H1 (cell line): ENCODE measurements around the gene CD164L2.

Experiments used
- CTCF ChIP-seq, 3 experiments: IDR thresholded peaks; 1 replicate in 2 of 3; 2 replicates in 1 of 3; pipeline versions ENCODE4 v1.5.1 to v1.6.1; 2011; ENCODE audit warnings: low read length in 3 of 3, mild to moderate bottlenecking in 3 of 3, inconsistent platforms in 2 of 3, low read depth in 1 of 3, moderate library complexity in 1 of 3; ENCODE audit not compliant: insufficient read depth in 1 of 3; ENCODE audit errors: control extremely low read depth in 1 of 3
- EGR1 ChIP-seq: IDR thresholded peaks from 2 replicates; pipeline ENCODE4 v1.6.1; 2011; ENCODE audit warnings: low read depth, low read length, borderline replicate concordance
- EZH2 ChIP-seq: fragments of 200-600 bp; sonication (generic); IDR thresholded peaks from 2 replicates; pipeline ENCODE4 v1.7.1; 2012; ENCODE audit warnings: low read depth, mild to moderate bottlenecking, moderate library complexity, low read length, inconsistent platforms; ENCODE audit not compliant: severe bottlenecking
- POLR2A ChIP-seq, 2 experiments: IDR thresholded peaks; 1 replicate in 1 of 2; 2 replicates in 1 of 2; pipeline ENCODE4 v1.6.1; 2011; ENCODE audit warnings: low read depth in 2 of 2, low read length in 2 of 2, mild to moderate bottlenecking in 2 of 2; ENCODE audit errors: control extremely low read depth in 1 of 2
- RAD21 ChIP-seq, 2 experiments: IDR thresholded peaks in 1 of 2; conservative IDR thresholded peaks in 1 of 2; 2 replicates each; pipeline ENCODE4 v1.6.1; 2011; ENCODE audit warnings: low read depth in 2 of 2, low read length in 2 of 2, improper control_type of control experiment in 1 of 2, inconsistent platforms in 1 of 2, mild to moderate bottlenecking in 1 of 2, moderate library complexity in 1 of 2
- RBBP5 ChIP-seq: IDR thresholded peaks from 2 replicates; pipeline ENCODE4 v1.7.1; 2012; ENCODE audit warnings: low read depth, mild to moderate bottlenecking, inconsistent platforms, low read length, moderate library complexity, borderline replicate concordance
- SIX5 ChIP-seq: IDR thresholded peaks from 2 replicates; pipeline ENCODE4 v1.6.1; 2011; ENCODE audit warnings: mild to moderate bottlenecking, low read depth, low read length

GRCh38 chr1:27372808-27373690 is 10.1 kb downstream of the CD164L2 start:
- TF ChIP-seq EGR1 (no peak), EZH2 (no peak), POLR2A (IDR thresholded peaks at IDR 0.05; ENCODE audit: control extremely low read depth in 1 of 2, low read depth in 2 of 2, low read length in 2 of 2) (no peak), RAD21 (IDR thresholded peaks at IDR 0.05 in 1 of 2, conservative IDR thresholded peaks at IDR 0.05 in 1 of 2; ENCODE audit: low read depth in 2 of 2, low read length in 2 of 2) (peak; percentile 41 to 57; a peak in 3 of 4 replicates), CTCF (IDR thresholded peaks at IDR 0.05; ENCODE audit: control extremely low read depth in 1 of 3, insufficient read depth in 1 of 3, low read depth in 1 of 3, low read length in 3 of 3) (peak; percentile 61 to 69 (median 63)), SIX5 (no peak), RBBP5 (no peak)
